ENCODE data around the gene RC3H1. TPM values are rescaled to one million over a fixed set of nuclear protein-coding genes. Genes with fewer than 3 reads are reported as not detected.

The RC3H1 gene
- total RNA-seq, 1 donor from 2014 or later, result 20.2 TPM

GRCh38 chr1:173887627-173888026 is 134.5 kb downstream of the RC3H1 start:
- DNase-seq (ENCODE audit: low spot score), result no peak

- DNase-seq (ENCODE audit: low spot score), result no peak
Observed at GRCh38 chr1:173886746-173887611, 135.2 kb downstream of the RC3H1 start.

GRCh38 chr1:173884701-173885100 is 137.5 kb downstream of the RC3H1 start:
- no peak for DNase-seq (ENCODE audit: low spot score)

Other genes starting within 250 kb of the RC3H1 start
- gene DARS2, start 197.7 kb downstream of the RC3H1 start, total RNA-seq (ENCODE audit: insufficient read depth, low replicate concordance), result 18.8 TPM
- gene CENPL, start 197.5 kb downstream of the RC3H1 start, total RNA-seq (ENCODE audit: insufficient read depth, low replicate concordance), result 12.5 TPM
- gene GAS5, start 154.4 kb downstream of the RC3H1 start, total RNA-seq (ENCODE audit: insufficient read depth, low replicate concordance), result 428 TPM
- gene ZBTB37, start 154.0 kb downstream of the RC3H1 start, total RNA-seq (ENCODE audit: insufficient read depth, low replicate concordance), result 14.9 TPM
- not detected for gene SERPINC1, start 105.0 kb downstream of the RC3H1 start, total RNA-seq (ENCODE audit: insufficient read depth, low replicate concordance)
- 40.9 TPM for gene RABGAP1L, start 137.2 kb upstream of the RC3H1 start, total RNA-seq (ENCODE audit: insufficient read depth, low replicate concordance)

All from umbilical cord (tissue), 2 donors.